Vagina (tissue), 2 donors: ENCODE data around the gene MICAL3. TPM values are rescaled to one million over a fixed set of nuclear protein-coding genes. Genes with fewer than 3 reads are reported as not detected.

Source experiments
- DNase-seq, 2 donors: peaks; one replicate each; pipeline ENCODE4 v3.0.0-alpha.2; 2017; ENCODE audit errors: extremely low spot score in 2 of 2
- H3K27ac ChIP-seq: fragments of 200-600 bp; sonication (generic); one replicate; pipeline ENCODE4 v1.5.1; 2019
- H3K27me3 ChIP-seq: fragments of 200-600 bp; sonication (generic); one replicate; pipeline ENCODE4 v1.5.1; 2019
- H3K36me3 ChIP-seq, 2 donors: fragments of 200-600 bp; sonication (generic); one replicate each; pipeline ENCODE4 v1.5.1; 2017 to 2019
- H3K4me1 ChIP-seq: fragments of 200-600 bp; sonication (generic); one replicate; pipeline ENCODE4 v1.5.1; 2019
- H3K4me3 ChIP-seq, 2 donors: fragments of 200-600 bp; sonication (generic); 1 replicate in 1 of 2; 2 replicates in 1 of 2; pipeline ENCODE4 v1.5.1; 2016 to 2019
- H3K9me3 ChIP-seq: fragments of 200-600 bp; sonication (generic); one replicate; pipeline ENCODE4 v1.5.1; 2019
- POLR2A ChIP-seq, 2 donors: fragments of 450-650 bp; IDR thresholded peaks; one replicate each; pipeline ENCODE4 v1.6.1; 2017; ENCODE audit warnings: antibody characterized with exemption in 2 of 2, mild to moderate bottlenecking in 2 of 2, moderate library complexity in 2 of 2
- POLR2AphosphoS5 ChIP-seq, 2 donors: sonication (generic); formaldehyde crosslinking; IDR thresholded peaks; one replicate each; pipeline ENCODE4 v1.9.0; 2017; ENCODE audit warnings: antibody characterized with exemption in 2 of 2, mild to moderate bottlenecking in 2 of 2, low read depth in 1 of 2; ENCODE audit not compliant: insufficient read depth in 1 of 2
- intact Hi-C: fragments of 100-400 bp; cut with DNase I; formaldehyde crosslinking; loops from one replicate; pipeline ENCODE4 v1.15.1; 2023
- total RNA-seq: library from RNA; depleted of rRNA; stranded (reverse); fragments of >200 nt; gene quantifications from one replicate; pipeline ENCODE4 v1.2.3, GENCODE V29; 2016
- TF ChIP-seq, protein P1 (sequence below), 3 experiments: fragments of 450-650 bp in 2 of 3; fragments of 200-600 bp in 1 of 3; sonication (generic) in 1 of 3; IDR thresholded peaks; one replicate each; pipeline ENCODE4 v1.5.1; 2017 to 2019; ENCODE audit warnings: antibody characterized with exemption in 3 of 3, mild to moderate bottlenecking in 2 of 3, moderate library complexity in 2 of 3

The MICAL3 gene
- total RNA-seq, 1 donor from 2014 or later: 35.1 TPM

DNA sequence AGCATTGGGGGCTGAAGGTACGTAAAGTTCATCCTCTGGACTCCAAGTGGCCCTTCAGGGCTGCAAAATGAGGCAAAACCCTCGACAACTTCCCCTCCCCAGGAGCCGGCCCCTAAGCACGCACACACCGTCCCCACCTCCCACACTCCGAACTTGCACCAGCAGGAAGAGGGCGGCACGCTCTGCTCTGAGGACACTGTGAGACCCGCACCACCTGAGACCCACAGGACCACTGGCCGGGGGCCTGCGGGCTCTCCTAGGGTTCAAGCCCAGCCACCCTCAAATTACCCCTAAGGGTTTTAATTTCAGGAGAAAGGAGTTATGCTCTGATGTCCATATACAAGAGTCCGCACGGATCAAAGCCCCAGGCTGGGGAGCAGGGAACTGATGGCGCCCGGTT lies 200.4 kb downstream of the MICAL3 start:
- Histone ChIP-seq H3K4me1 (no peaks in the 10 kb centered on the region), H3K27me3 (no peaks in the 10 kb centered on the region), H3K27ac (no peak overlapping the region), H3K9me3 (no peaks in the 10 kb centered on the region), H3K4me3 (no peak overlapping the region), H3K36me3 (peaks cover 0 to 12% of the 10 kb centered on the region in 2 donors)
- intact Hi-C loops: no loop called here
- no peak for TF ChIP-seq POLR2AphosphoS5 (IDR thresholded peaks at IDR 0.05; ENCODE audit: insufficient read depth in 1 of 2, low read depth in 1 of 2)
- TF ChIP-seq, protein P1, sequence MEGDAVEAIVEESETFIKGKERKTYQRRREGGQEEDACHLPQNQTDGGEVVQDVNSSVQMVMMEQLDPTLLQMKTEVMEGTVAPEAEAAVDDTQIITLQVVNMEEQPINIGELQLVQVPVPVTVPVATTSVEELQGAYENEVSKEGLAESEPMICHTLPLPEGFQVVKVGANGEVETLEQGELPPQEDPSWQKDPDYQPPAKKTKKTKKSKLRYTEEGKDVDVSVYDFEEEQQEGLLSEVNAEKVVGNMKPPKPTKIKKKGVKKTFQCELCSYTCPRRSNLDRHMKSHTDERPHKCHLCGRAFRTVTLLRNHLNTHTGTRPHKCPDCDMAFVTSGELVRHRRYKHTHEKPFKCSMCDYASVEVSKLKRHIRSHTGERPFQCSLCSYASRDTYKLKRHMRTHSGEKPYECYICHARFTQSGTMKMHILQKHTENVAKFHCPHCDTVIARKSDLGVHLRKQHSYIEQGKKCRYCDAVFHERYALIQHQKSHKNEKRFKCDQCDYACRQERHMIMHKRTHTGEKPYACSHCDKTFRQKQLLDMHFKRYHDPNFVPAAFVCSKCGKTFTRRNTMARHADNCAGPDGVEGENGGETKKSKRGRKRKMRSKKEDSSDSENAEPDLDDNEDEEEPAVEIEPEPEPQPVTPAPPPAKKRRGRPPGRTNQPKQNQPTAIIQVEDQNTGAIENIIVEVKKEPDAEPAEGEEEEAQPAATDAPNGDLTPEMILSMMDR (IDR thresholded peaks at IDR 0.05): no peak
- no peak for TF ChIP-seq POLR2A (IDR thresholded peaks at IDR 0.05)
- no peak for DNase-seq

DNA sequence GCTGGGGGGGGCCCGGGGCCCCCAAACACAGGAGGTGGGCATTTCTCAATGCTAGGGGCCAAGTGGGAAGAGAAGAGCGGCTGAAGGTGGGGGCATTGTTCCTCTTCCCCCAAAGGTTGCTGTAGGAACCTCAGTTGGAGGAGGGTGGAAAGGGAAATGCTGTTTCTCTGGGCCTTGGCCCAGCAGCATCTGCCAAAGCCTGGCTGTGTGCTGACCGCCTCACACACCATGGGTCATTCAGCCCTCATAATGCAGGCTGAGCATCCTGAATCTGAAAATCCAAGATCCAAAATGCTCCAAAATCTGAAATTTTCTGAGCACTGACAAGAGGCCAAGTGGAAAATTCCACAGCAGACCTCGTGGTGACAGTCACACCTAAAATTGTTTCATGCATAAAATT lies 201.1 kb downstream of the MICAL3 start:
- no peak overlapping the region for H3K4me3 ChIP-seq
- intact Hi-C loops: no loop called here

DNA sequence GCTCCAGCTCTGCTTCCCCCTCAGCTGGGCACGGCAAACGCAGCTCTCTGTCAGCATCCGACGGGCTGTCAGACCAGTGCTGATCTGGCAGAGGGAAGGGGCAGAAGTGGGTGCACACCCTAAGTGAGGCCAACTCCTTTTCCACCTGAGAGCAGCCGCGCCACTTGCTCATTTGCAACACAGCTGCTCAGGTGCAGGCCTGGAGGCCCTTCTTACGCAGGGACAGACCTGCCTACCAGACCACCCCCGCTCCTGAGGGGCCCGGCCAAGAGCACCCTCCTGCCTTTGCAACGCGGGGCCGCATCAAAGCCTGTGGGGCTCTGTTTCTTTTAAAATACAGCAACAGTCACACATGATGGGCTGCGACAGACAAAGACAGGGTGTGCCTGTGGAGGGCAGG lies 202.3 kb downstream of the MICAL3 start:
- Histone ChIP-seq H3K27me3 (no peaks in the 10 kb centered on the region), H3K36me3 (peaks cover 0 to 26% of the 10 kb centered on the region in 2 donors), H3K4me1 (no peaks in the 10 kb centered on the region), H3K27ac (no peak overlapping the region), H3K4me3 (no peak overlapping the region), H3K9me3 (no peaks in the 10 kb centered on the region)
- TF ChIP-seq, protein P1 (IDR thresholded peaks at IDR 0.05): no peak
- TF ChIP-seq POLR2AphosphoS5 (IDR thresholded peaks at IDR 0.05; ENCODE audit: insufficient read depth in 1 of 2, low read depth in 1 of 2): no peak
- TF ChIP-seq POLR2A (IDR thresholded peaks at IDR 0.05): no peak
- no peak for DNase-seq
- intact Hi-C loops: no loop called here

More for the DNA sequence above, 201.1 kb downstream of the MICAL3 start:
- no peak for TF ChIP-seq POLR2A (IDR thresholded peaks at IDR 0.05)
- TF ChIP-seq POLR2AphosphoS5 (IDR thresholded peaks at IDR 0.05; ENCODE audit: insufficient read depth in 1 of 2, low read depth in 1 of 2): no peak
- TF ChIP-seq, protein P1 (IDR thresholded peaks at IDR 0.05): no peak
- H3K27me3 ChIP-seq: no peaks in the 10 kb centered on the region
- peaks cover 0 to 17% of the 10 kb centered on the region in 2 donors for H3K36me3 ChIP-seq
- no peaks in the 10 kb centered on the region for H3K4me1 ChIP-seq
- no peaks in the 10 kb centered on the region for H3K9me3 ChIP-seq
- no peak overlapping the region for H3K27ac ChIP-seq
- no peak for DNase-seq

DNA sequence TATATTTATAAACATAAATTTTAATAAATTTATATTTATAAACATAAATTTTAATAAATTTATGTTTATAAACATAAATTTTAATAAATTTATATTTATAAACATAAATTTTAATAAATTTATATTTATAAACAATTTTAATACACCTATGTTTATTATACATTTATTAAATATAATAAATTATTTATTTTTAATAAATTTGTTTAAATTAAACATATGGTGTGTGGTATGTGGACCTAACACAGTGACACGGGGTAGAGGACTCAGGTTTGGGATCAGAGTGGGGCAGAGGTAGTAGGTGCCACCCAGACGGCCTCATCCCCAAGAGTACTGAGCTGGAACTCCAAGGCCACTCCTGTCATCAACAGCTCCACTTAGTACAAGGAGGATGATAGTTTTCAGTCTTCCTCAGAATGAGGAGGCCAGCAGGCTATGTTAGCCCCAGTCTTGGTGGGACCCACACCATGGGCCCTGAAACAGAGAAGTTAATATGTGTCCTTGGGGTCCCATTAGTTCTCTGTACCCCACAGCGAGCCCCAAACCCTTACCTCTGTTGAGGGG lies 203.4 kb downstream of the MICAL3 start:
- intact Hi-C loops: no loop called here
- Histone ChIP-seq H3K9me3 (no peaks in the 10 kb centered on the region), H3K27ac (no peak overlapping the region), H3K4me1 (no peaks in the 10 kb centered on the region), H3K4me3 (no peak overlapping the region), H3K36me3 (peaks cover 0 to 31% of the 10 kb centered on the region in 2 donors), H3K27me3 (no peaks in the 10 kb centered on the region)
- TF ChIP-seq POLR2A (IDR thresholded peaks at IDR 0.05) (no peak), POLR2AphosphoS5 (IDR thresholded peaks at IDR 0.05; ENCODE audit: insufficient read depth in 1 of 2, low read depth in 1 of 2) (no peak)
- TF ChIP-seq, protein P1 (IDR thresholded peaks at IDR 0.05): no peak
- DNase-seq: no peak

DNA sequence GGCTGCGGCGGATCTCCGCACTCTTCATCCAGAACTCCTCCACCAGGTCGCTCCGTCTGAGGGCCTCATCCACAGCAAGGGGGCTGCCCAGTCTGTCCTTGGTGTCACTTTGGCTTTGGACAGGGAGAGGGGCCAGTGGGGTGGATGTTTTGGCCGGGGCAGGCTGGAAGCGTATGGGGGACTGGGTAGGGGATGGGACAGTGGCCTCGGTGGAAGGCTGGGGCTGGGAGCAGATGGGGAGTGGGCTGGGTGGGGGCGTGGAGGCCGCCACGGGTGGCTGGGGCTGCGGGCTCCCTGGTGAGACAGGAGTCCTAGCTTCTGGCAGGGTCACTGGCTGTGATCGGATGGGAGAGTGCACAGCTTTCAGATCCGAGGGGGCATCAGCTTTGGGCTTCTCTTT lies 205.7 kb downstream of the MICAL3 start:
- no peak for DNase-seq
- peaks cover 0 to 37% of the 10 kb centered on the region in 2 donors for H3K36me3 ChIP-seq
- TF ChIP-seq POLR2AphosphoS5 (IDR thresholded peaks at IDR 0.05; ENCODE audit: insufficient read depth in 1 of 2, low read depth in 1 of 2) (no peak), POLR2A (IDR thresholded peaks at IDR 0.05) (no peak)
- TF ChIP-seq, protein P1 (IDR thresholded peaks at IDR 0.05): no peak
- intact Hi-C loops: no loop called here
- H3K27me3 ChIP-seq: no peaks in the 10 kb centered on the region
- no peak overlapping the region for H3K4me3 ChIP-seq
- no peaks in the 10 kb centered on the region for H3K9me3 ChIP-seq
- no peak overlapping the region for H3K27ac ChIP-seq
- H3K4me1 ChIP-seq: no peaks in the 10 kb centered on the region
